GM06990 (cell line): ENCODE measurements around the gene SAP25.
"Not testable (repeated sequence)": the region's sequence is repeated elsewhere in the genome, so short reads cannot be mapped to it uniquely, and the experiment has no call there.

Experiments used
- DNase-seq: peaks from one replicate; pipeline ENCODE4 v3.0.0-alpha.2; 2011; ENCODE audit not compliant: insufficient read length; ENCODE audit errors: extremely low read depth
- H3K27me3 ChIP-seq: replicated peaks from 2 replicates; pipeline ENCODE4 v1.6.0; 2011; ENCODE audit warnings: low read length; ENCODE audit not compliant: control insufficient read depth, insufficient read depth
- H3K36me3 ChIP-seq: 2 replicates; pipeline ENCODE4 v1.5.1; 2011; ENCODE audit warnings: low read length; ENCODE audit not compliant: control insufficient read depth, insufficient read depth
- H3K4me3 ChIP-seq: replicated peaks from 2 replicates; pipeline ENCODE4 v1.5.1; 2011; ENCODE audit warnings: low read depth, mild to moderate bottlenecking, control low read depth, low read length
- TF ChIP-seq, protein P1 (sequence below): IDR thresholded peaks from 2 replicates; pipeline ENCODE4 v1.5.1; 2011; ENCODE audit warnings: low read length, control low read depth, mild to moderate bottlenecking, inconsistent platforms; ENCODE audit not compliant: insufficient read depth, poor library complexity, severe bottlenecking

Gene SAP25

DNA sequence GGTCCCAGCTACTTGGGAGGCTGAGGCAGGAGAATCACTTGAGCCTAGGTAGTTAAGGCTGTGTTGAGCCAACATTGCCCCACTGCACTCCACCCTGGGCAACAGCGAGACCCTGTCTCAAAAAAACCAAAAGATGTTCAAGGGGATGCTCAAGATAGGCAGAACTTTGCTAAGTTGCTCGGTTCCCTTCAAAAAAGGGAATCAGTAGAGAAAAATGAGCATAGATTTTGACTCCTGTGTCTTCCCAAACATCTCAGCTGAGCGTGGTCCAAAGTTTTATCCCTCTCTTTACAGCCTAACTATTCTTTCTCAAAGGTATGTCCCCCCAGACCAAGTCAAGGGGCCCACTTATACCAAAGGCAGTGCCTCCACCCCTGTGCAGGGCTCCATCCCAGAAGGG is 20.7 kb downstream of the SAP25 start:
- no peak for DNase-seq
- H3K4me3 ChIP-seq, result no peak overlapping the region
- peaks cover 22% of the 10 kb centered on the region for H3K36me3 ChIP-seq
- TF ChIP-seq, protein P1, sequence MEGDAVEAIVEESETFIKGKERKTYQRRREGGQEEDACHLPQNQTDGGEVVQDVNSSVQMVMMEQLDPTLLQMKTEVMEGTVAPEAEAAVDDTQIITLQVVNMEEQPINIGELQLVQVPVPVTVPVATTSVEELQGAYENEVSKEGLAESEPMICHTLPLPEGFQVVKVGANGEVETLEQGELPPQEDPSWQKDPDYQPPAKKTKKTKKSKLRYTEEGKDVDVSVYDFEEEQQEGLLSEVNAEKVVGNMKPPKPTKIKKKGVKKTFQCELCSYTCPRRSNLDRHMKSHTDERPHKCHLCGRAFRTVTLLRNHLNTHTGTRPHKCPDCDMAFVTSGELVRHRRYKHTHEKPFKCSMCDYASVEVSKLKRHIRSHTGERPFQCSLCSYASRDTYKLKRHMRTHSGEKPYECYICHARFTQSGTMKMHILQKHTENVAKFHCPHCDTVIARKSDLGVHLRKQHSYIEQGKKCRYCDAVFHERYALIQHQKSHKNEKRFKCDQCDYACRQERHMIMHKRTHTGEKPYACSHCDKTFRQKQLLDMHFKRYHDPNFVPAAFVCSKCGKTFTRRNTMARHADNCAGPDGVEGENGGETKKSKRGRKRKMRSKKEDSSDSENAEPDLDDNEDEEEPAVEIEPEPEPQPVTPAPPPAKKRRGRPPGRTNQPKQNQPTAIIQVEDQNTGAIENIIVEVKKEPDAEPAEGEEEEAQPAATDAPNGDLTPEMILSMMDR, result no peak
- H3K27me3 ChIP-seq, result no peaks in the 10 kb centered on the region

DNA sequence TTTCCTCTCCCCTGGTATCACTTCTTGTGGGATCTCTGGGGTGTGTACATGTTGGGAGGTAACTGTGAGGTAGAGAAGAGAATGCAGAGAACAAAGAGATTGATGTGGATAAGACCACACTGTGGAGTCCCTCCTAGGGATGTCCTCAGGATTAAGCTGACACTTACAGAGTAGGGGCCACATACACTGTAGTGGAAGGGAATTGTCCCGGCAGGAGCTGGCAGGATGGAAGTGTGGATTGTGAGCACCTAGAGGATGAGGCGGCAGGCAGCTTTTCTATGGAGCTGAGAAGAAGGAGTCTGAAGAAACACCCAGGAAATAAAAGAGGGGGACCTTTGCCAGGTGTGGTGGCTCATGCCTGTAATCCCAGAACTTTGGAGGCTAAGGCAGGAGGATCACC is 21.2 kb downstream of the SAP25 start:
- TF ChIP-seq, protein P1, result no peak
- Histone ChIP-seq H3K36me3 (peaks cover 22% of the 10 kb centered on the region), H3K4me3 (no peak overlapping the region), H3K27me3 (no peaks in the 10 kb centered on the region)
- DNase-seq, result no peak

DNA sequence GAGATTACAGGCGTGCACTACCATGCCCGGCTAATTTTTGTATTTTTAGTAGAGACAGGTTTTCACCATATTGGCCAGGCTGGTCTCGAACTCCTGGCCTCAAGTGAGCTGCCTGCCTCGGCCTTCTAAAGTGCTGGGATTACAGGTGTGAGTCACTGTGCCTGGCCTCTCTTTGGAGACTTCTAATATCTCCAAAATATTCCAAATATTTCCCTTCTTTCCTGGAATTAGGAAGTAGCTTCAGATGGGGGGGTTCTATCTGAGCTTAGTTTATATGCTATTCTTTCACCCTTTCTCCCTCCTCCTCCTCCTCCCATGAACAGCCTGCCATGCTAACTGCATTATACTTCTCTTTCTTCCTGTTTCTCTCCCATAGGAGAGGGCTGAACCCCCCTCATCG is 25.3 kb downstream of the SAP25 start:
- not testable (repeated sequence) for H3K27me3 ChIP-seq, H3K36me3 ChIP-seq, H3K4me3 ChIP-seq, DNase-seq

DNA sequence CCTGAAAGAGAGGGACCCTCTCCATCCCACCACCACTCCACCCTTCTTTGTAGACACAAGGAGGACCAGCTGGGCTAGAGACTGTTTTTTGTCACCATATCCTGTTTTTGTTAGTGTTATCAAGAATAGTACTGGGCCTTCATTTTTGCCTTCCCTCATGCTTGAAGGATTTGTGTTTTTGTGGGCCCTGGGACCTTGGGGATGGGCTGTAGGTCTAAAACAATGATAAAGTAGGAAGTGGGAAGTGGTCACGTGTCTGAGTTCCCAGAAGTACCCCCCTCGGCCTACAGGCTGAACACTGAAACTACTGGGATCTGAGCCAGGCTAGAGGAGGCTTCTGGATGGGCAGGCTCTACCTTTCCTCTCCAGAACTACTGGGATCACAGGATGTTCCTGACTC is 25.8 kb downstream of the SAP25 start:
- peaks cover 6% of the 10 kb centered on the region for H3K36me3 ChIP-seq
- DNase-seq, result no peak
- TF ChIP-seq, protein P1, result no peak
- no peak overlapping the region for H3K4me3 ChIP-seq
- no peaks in the 10 kb centered on the region for H3K27me3 ChIP-seq

DNA sequence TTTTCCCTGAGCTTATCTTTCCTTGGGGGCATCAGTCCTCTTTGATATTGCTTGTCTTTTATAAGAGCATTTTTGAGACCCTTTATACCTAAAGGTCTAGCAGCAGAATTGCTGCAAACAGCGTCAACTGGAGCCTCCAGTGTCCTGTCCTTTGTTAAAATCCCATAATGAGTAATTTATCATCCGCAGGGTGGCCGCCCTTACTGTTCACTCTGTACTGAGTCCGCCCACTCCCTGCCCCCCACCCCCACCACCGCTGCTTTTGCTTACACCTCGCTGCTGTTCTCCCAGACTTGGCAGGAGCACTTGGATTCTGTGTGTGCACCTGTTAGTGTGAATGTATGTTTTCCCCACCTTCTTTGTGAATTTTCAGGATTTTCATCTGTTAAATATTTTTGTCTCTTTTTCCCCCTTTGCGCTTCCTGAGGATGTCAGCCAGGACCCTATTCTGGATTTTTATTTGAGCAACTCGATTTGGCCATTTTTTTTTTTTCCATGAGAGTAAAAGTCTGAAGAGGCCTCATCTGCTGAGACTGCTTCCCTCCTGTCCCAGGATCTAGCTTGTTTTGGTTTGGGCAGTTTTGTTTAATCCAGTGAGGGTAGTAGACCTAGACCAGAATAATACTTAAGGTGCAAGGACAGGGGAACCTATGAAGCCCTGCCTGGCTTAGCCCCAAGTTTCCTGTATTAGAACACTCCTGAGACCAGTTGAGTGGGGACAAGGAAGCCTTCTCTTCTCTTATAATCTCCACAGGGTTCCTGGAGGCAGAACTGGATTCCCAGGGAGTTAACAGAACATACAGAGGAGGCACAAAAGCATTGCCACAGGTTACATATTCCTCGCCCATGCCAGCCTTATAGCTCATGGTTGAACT is 26.5 kb downstream of the SAP25 start:
- Histone ChIP-seq H3K27me3 (no peaks in the 10 kb centered on the region), H3K4me3 (peak overlapping the region; percentile 47), H3K36me3 (peaks cover 3% of the 10 kb centered on the region)
- no peak for DNase-seq
- TF ChIP-seq, protein P1, result no peak

DNA sequence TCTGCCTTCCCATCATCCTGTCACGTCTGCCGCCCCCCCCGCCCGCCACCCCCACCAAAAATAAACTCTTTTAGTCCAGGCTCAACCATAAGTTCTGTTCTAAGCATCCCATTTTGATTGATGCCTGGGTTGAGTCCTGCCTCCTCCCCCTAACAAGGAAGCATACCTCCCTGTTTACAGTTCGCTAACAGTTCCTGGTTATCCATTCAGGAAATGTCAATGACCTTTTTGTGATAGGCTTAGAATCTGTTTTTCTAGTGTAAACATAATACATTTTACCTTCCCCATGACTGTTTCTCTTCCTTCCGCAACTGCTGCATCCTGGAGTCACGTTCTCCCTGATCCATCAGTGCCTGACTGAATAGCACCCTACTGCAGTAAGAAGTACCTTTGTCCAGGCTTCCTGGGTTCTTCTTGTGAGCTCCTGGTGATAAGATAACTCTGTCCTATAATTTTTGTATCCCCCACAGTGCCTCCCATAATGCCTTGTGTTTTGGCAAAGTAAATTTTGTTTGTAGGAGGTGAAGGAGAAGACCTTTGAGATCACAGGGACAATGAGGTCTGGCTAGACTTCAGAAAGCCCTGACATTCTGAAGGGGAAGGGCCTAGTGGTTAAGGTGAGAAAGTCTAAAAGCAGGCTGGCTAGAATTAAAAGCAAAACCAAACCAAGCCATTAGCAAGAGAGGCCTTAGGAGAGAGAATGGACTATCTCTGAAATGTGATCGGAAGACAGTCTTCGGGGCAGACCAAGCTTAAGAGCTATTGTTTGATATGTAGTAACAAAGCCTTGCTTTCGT is 27.4 kb downstream of the SAP25 start:
- peak overlapping the region; percentile 47 for H3K4me3 ChIP-seq
- TF ChIP-seq, protein P1, result no peak
- H3K36me3 ChIP-seq, result peaks cover 3% of the 10 kb centered on the region
- H3K27me3 ChIP-seq, result no peaks in the 10 kb centered on the region
- DNase-seq, result peak; percentile 43
